Measurements from ENCODE around the gene NTM.

The NTM gene

GRCh38 chr11:131744847-131745246, 374.4 kb downstream of the NTM start:
- no peaks in the 10 kb centered on the region for H3K36me3 ChIP-seq (ENCODE audit: control insufficient read depth, insufficient read depth, low read length)
- no peaks in the 10 kb centered on the region for H3K79me2 ChIP-seq
- no peak for TF ChIP-seq CTCF (IDR thresholded peaks at IDR 0.05)
- no peaks in the 10 kb centered on the region for H3K27me3 ChIP-seq (ENCODE audit: control insufficient read depth, insufficient read depth, low read length)
- H3K4me2 ChIP-seq (ENCODE audit: low read length) = no peak overlapping the region
- H3K9ac ChIP-seq = no peak overlapping the region
- H3K4me1 ChIP-seq = peaks cover 8% of the 10 kb centered on the region
- no peak overlapping the region for H3K4me3 ChIP-seq (ENCODE audit: low read depth, low read length)
- no peak overlapping the region for H3K27ac ChIP-seq
- H3K9me3 ChIP-seq (ENCODE audit: control insufficient read depth, low read length) = no peaks in the 10 kb centered on the region
- H2AFZ ChIP-seq = no peak overlapping the region

GRCh38 chr11:131745405-131745804, 375.0 kb downstream of the NTM start:
- no peak overlapping the region for H3K27ac ChIP-seq
- H3K4me3 ChIP-seq (ENCODE audit: low read depth, low read length) = no peak overlapping the region
- peaks cover 9% of the 10 kb centered on the region for H3K4me1 ChIP-seq
- H3K9me3 ChIP-seq (ENCODE audit: control insufficient read depth, low read length) = no peaks in the 10 kb centered on the region
- no peaks in the 10 kb centered on the region for H3K36me3 ChIP-seq (ENCODE audit: control insufficient read depth, insufficient read depth, low read length)
- no peaks in the 10 kb centered on the region for H3K79me2 ChIP-seq
- H2AFZ ChIP-seq = no peak overlapping the region
- no peak for TF ChIP-seq CTCF (IDR thresholded peaks at IDR 0.05)
- no peak overlapping the region for H3K4me2 ChIP-seq (ENCODE audit: low read length)
- no peak overlapping the region for H3K9ac ChIP-seq
- no peaks in the 10 kb centered on the region for H3K27me3 ChIP-seq (ENCODE audit: control insufficient read depth, insufficient read depth, low read length)

DNA sequence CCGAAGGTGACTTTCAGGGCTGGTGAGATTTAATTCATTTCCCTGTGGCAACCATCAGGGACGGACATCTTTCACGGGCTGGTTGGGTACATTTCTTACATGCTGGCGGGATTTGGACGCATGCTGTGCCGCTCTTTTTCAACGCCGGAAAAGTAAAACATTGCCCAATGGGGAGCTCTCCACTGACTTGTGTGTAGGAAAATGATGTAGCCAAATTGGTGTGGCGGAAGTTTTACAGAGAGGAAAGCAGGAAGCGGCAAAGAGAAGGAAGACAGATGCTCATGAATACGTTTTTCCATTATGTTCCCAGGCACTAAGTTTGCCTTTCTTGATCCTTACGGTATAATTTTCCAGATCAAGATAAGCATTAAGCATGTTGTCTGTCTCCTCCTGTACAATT, 375.8 kb downstream of the NTM start:
- Histone ChIP-seq H3K9ac (no peak overlapping the region), H3K27ac (no peak overlapping the region), H3K4me2 (ENCODE audit: low read length) (no peak overlapping the region), H3K36me3 (ENCODE audit: control insufficient read depth, insufficient read depth, low read length) (no peaks in the 10 kb centered on the region), H2AFZ (no peak overlapping the region), H3K9me3 (ENCODE audit: control insufficient read depth, low read length) (no peaks in the 10 kb centered on the region), H3K27me3 (ENCODE audit: control insufficient read depth, insufficient read depth, low read length) (no peaks in the 10 kb centered on the region), H3K79me2 (no peaks in the 10 kb centered on the region), H3K4me1 (peaks cover 9% of the 10 kb centered on the region), H3K4me3 (ENCODE audit: low read depth, low read length) (no peak overlapping the region)
- no peak for TF ChIP-seq CTCF (IDR thresholded peaks at IDR 0.05)

DNA sequence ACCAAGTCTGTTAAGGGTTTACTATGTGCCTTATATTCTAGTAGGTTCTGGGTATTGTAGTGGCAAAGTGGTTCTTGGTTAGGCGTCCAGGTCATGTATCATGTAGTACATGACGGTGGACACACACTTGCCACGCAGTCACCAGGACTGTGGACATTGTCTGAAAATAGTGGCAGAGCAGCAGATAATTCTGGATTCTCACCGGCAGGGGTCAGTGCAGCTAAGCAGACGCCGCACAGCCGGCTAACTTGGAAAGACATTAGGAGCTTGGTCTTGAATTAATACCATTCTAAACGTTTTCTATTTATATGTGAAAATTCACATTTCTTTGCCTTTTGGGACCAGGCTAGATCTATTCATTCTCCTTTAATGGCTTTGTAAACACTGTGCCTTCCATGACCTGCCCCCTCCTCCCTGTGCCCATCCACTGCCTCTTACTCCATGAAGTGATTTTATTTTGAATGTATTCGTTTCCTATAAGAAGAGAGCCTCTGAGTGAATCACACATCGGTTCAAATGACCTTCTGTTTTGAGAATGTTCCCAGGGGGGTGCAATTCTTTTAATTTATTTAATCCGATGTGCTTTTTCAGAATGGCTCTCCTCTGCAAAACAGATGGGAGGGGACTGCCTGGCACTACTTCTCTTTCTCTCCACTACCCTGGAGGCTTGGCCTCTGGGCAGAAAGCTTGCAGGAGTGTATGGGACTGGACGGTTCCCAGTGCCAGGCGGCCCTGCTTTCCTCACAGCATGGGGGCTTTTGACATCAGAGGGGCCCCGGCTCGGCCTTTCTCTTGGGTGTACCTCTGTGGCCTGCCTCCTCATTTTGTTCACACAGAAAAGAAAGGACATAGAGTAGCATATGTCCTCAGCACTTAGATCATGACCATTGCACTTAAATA, 378.0 kb downstream of the NTM start:
- Histone ChIP-seq H3K27me3 (ENCODE audit: control insufficient read depth, insufficient read depth, low read length) (no peaks in the 10 kb centered on the region), H3K9me3 (ENCODE audit: control insufficient read depth, low read length) (no peaks in the 10 kb centered on the region), H3K4me3 (ENCODE audit: low read depth, low read length) (no peak overlapping the region), H3K4me1 (peaks cover 9% of the 10 kb centered on the region), H3K4me2 (ENCODE audit: low read length) (no peak overlapping the region), H3K79me2 (no peaks in the 10 kb centered on the region), H3K9ac (peak overlapping the region; percentile 19), H3K36me3 (ENCODE audit: control insufficient read depth, insufficient read depth, low read length) (no peaks in the 10 kb centered on the region), H3K27ac (peak overlapping the region; percentile 74), H2AFZ (peak overlapping the region; percentile 50)
- TF ChIP-seq CTCF (IDR thresholded peaks at IDR 0.05) = peak; percentile 68

- Histone ChIP-seq H3K9me3 (ENCODE audit: control insufficient read depth, low read length) (no peaks in the 10 kb centered on the region), H3K4me1 (peaks cover 9% of the 10 kb centered on the region), H3K4me2 (ENCODE audit: low read length) (no peak overlapping the region), H3K36me3 (ENCODE audit: control insufficient read depth, insufficient read depth, low read length) (no peaks in the 10 kb centered on the region), H2AFZ (peak overlapping the region; percentile 50), H3K27ac (peak overlapping the region; percentile 74), H3K9ac (no peak overlapping the region), H3K27me3 (ENCODE audit: control insufficient read depth, insufficient read depth, low read length) (no peaks in the 10 kb centered on the region), H3K79me2 (no peaks in the 10 kb centered on the region), H3K4me3 (ENCODE audit: low read depth, low read length) (no peak overlapping the region)
- TF ChIP-seq CTCF (IDR thresholded peaks at IDR 0.05) = no peak
Measured at GRCh38 chr11:131749101-131749500, 378.7 kb downstream of the NTM start.

Measured in parathyroid adenoma (tissue), 2 donors.